ENCODE data around the gene MACROH2A1.

The MACROH2A1 gene

GRCh38 chr5:135393229-135393628 is 5.8 kb downstream of the MACROH2A1 start:
- no peaks in the 10 kb centered on the region for H3K9me3 ChIP-seq
- peaks cover 38% of the 10 kb centered on the region for H3K36me3 ChIP-seq
- H3K4me3 ChIP-seq (ENCODE audit: low read depth, low read length) = no peak overlapping the region
- DNase-seq = no peak
- TF ChIP-seq CTCF (IDR thresholded peaks at IDR 0.05; ENCODE audit: low read depth, low read length) = no peak
- no peaks in the 10 kb centered on the region for H3K27me3 ChIP-seq
- peaks cover 4% of the 10 kb centered on the region for H3K4me1 ChIP-seq

GRCh38 chr5:135392256-135392655 is 6.8 kb downstream of the MACROH2A1 start:
- no peak for TF ChIP-seq CTCF (IDR thresholded peaks at IDR 0.05; ENCODE audit: low read depth, low read length)
- Histone ChIP-seq H3K4me1 (peaks cover 4% of the 10 kb centered on the region), H3K27me3 (no peaks in the 10 kb centered on the region), H3K36me3 (peaks cover 42% of the 10 kb centered on the region), H3K4me3 (ENCODE audit: low read depth, low read length) (no peak overlapping the region), H3K9me3 (no peaks in the 10 kb centered on the region)
- DNase-seq = no peak

GRCh38 chr5:135391869-135392255 is 7.2 kb downstream of the MACROH2A1 start:
- Histone ChIP-seq H3K4me3 (ENCODE audit: low read depth, low read length) (no peak overlapping the region), H3K36me3 (peaks cover 44% of the 10 kb centered on the region), H3K27me3 (no peaks in the 10 kb centered on the region), H3K4me1 (peaks cover 4% of the 10 kb centered on the region), H3K9me3 (no peaks in the 10 kb centered on the region)
- TF ChIP-seq CTCF (IDR thresholded peaks at IDR 0.05; ENCODE audit: low read depth, low read length) = no peak
- no peak for DNase-seq

DNA sequence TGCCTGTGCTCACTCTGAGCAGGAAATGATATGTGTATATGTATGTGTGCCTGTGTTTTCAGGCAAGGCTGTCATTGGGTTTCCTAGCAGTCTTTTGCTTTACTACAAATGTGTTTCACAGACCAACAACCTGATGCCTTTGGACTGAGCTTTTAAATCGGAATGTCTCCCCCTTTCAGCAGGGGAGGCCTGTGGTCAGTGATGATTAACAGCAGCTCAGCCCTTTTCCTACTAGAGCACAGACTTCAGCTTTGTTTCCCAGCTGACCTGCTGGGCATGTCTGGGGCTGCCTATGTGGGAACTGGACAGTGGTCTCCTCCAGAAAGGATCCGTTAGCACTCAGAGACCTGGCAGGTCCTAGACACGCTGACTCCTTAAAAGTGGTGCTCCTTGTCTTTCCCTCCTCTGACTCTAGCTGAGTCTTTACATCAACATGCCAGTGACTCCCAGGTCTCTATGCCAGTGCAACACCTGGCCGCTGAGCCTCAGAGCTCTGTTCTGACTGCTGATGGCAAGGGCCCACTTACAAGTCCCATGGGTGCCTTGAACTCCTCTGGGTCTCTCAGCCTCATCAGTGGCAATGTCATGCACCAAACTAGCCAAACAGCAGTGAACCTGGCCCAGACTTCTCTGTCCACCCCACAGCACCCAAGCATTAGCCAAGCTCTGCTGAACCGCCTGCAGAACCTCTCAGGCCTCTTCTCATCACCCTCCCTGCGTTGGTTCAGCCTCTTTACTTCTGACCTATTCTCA is 7.7 kb downstream of the MACROH2A1 start:
- Histone ChIP-seq H3K9me3 (no peaks in the 10 kb centered on the region), H3K4me1 (no peaks in the 10 kb centered on the region; the same call in 1 of the 2 replicates), H3K36me3 (peaks cover 50% of the 10 kb centered on the region), H3K27me3 (no peaks in the 10 kb centered on the region), H3K4me3 (ENCODE audit: low read depth, low read length) (no peak overlapping the region)
- no peak for TF ChIP-seq CTCF (IDR thresholded peaks at IDR 0.05; ENCODE audit: low read depth, low read length)
- no peak for DNase-seq

DNA sequence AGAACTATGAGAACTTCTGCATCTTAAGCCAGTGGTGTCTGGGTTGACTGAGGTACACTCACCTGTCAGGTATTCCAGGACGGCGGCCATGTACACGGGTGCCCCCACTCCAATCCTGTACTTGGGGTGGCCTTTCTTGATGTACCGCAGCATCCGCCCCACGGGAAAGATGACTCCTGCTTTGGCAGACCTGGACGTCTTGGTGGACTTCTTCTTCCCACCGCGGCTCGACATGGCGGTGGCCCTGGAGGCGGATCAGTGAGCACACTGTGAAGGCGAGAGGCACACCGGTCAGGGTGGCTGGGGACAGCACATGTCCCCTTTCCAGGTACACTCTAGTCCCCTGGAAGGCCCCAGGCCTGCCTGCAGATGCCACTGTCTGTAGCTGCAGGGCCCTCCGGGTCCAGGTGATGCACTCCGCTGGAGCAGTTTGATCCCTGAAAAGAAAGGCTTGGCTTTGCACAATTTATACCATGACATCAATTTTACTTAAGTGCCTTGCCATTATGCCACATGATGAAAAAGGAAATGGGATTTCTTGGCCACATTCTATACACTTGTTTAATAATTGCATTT is 10.1 kb downstream of the MACROH2A1 start:
- no peak for TF ChIP-seq CTCF (IDR thresholded peaks at IDR 0.05; ENCODE audit: low read depth, low read length)
- no peaks in the 10 kb centered on the region for H3K4me1 ChIP-seq
- no peaks in the 10 kb centered on the region for H3K27me3 ChIP-seq
- no peak overlapping the region for H3K4me3 ChIP-seq (ENCODE audit: low read depth, low read length)
- DNase-seq = no peak
- H3K9me3 ChIP-seq = no peaks in the 10 kb centered on the region
- H3K36me3 ChIP-seq = peaks cover 69% of the 10 kb centered on the region

GRCh38 chr5:135387629-135387960 is 11.4 kb downstream of the MACROH2A1 start:
- no peaks in the 10 kb centered on the region for H3K4me1 ChIP-seq
- no peaks in the 10 kb centered on the region for H3K27me3 ChIP-seq
- DNase-seq = no peak
- H3K9me3 ChIP-seq = no peaks in the 10 kb centered on the region
- TF ChIP-seq CTCF (IDR thresholded peaks at IDR 0.05; ENCODE audit: low read depth, low read length) = no peak
- peaks cover 68% of the 10 kb centered on the region for H3K36me3 ChIP-seq
- H3K4me3 ChIP-seq (ENCODE audit: low read depth, low read length) = no peak overlapping the region

Data from BE2C (cell line).